GM21447 (cell line): ENCODE data around the gene GRPR.
A peak's percentile ranks its signal among the peaks of the same experiment; 100 is the strongest.
"Not testable (repeated sequence)": the region's sequence is repeated elsewhere in the genome, so short reads cannot be mapped to it uniquely, and the experiment has no call there.

Experiments used
- ATAC-seq: cut with Tn5 transposase; IDR thresholded peaks from one replicate; pipeline ENCODE4 v1.9.1; 2021; ENCODE audit not compliant: unreplicated experiment

GRPR gene

GRCh38 chrX:16136080-16136479 is 12.7 kb downstream of the GRPR start:
- no peak for ATAC-seq

- ATAC-seq, result peak; percentile 90
These were observed 14.2 kb downstream of the GRPR start for GRCh38 chrX:16137416-16138107.

DNA sequence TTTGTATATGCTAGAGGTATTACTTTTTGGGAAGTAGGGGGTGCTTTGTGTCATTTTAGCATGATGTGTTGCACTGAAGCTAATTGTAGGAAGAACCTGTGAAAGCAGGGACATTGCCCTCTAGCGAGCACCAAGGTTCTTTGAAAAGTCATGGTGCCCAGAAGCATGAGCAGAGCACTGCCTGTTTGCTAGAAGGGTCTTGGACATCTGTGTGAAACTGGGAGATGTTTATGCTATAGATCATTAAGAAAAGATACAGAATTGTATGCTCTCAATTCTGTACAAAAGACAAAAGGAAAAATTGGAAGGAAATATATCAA is 14.7 kb downstream of the GRPR start:
- ATAC-seq, result no peak

- ATAC-seq, result no peak
These were observed 17.1 kb downstream of the GRPR start for GRCh38 chrX:16140448-16140847.

DNA sequence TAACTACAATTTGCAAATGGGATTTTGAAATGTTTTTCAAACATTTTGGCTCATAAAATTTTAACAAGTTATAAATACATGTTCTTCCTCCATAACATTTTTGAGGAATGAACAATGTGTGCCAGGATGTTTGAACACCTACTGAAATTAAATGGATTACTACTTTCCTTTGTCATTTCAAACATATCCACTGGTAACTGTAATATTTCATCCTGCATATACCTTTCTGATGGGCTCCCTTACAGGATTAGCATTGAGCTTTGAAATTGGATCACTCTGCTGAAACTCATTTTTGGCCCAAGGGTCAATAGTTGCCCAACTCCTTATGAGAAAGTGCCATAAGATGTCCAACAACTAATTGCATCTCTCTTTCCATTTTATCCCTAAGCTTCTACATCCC is 17.6 kb downstream of the GRPR start:
- ATAC-seq, result no peak

DNA sequence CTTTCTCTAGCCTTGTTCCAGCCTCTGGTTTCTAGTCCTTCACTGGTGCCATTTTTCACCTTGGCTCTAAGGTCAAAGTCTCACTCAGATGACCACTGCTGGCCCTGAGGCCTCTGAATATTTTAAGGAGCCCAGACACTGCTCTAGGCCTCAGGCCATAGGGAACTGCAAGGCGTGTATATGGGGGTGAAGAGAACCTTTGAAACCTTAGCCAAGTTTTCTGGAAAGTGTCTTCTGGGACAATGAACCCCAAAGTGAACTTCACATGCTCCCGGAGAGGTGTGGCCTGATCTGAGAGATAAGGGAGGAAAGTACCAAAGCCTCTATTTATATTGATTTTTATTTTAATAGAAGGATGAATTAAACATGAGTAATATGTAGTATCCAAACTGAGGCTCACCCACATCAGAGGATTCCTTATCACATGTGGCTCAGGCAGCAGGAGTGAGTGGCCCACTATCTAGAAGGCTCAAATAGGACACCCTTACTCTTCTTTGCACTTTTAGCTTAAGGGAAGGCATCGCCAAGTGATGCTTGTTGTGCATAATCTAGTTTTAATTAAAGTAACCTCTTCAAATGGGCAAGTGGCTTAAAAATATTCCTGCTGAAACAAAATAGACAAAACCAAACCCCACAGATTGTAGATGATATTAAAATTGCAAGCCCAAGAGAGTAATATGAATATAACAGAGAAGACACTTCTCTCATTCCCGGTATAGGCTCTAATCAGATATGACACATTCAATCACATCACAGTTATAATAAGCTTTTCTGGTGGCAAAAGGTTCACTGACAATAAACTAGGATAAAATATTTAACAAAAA is 18.3 kb downstream of the GRPR start:
- no peak for ATAC-seq

DNA sequence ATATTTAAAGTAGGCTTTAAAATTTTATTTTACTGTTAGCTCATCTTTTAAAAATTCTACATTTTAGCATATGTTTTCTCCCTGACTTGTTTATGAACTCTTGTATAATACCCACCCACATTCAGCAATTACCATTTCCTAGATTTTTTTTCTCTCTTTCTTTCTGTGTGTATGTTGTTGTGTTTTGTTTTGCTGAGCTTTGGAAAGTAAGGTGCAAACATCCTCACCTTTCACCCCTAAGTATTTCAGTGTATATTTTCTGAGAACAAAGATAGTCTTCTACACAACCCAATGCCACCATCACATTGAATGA is 18.8 kb downstream of the GRPR start:
- no peak for ATAC-seq

DNA sequence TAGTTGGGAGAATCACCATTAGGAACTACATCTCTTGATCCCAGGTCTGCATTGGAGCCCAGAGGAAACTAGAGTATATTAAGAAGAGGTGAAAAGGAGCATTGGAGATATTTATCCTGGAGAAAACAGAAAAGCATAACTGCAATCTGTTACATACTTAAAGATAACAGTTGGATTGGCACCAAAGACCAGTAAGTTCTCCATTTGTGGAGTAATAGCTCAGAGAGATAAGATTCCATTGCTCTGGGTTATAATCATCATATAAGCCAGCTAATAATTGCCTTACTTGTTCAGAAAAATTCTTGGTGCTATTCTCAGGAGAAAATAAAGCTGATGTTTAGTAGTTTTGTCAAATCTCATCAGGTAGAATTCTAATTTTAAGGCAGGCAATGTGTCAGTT is 20.6 kb downstream of the GRPR start:
- ATAC-seq, result no peak

GRCh38 chrX:16144420-16144819 is 21.1 kb downstream of the GRPR start:
- no peak for ATAC-seq

DNA sequence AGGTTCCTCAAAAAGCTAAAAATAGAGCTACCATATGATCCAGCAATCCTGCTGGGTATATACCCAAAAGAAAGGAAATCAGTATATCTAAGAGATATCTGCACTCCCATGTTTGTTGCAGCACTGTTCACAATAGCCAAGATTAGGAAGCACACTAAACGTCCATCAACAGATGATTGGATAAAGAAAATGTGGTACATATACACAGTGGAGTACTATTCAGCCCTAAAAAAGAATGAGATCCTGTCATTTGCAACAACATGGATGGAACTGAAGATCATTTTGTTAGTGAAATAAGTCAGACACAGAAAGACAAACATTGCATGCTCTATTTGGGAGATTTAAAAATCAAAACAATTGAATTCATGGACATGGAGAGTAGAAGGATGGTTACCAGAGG is 21.7 kb downstream of the GRPR start:
- ATAC-seq, result not testable (repeated sequence)

DNA sequence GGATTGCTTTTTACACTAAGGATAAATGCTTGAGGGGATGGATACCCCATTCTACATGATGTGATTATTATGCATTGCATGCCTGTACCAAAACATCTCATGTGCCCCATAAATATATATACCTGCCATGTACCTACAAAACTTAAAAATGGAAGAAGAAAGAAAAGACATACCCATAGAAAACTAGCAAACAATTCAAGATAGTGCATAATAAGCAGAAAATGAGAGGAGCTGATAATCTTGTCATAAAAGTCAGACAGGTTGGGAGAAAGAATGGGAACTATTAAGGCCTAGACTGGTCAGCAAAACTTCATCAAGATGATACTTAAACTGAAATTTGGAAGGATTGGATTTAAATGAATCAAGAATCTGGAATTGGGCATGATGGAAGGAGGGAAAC is 22.3 kb downstream of the GRPR start:
- no peak for ATAC-seq

DNA sequence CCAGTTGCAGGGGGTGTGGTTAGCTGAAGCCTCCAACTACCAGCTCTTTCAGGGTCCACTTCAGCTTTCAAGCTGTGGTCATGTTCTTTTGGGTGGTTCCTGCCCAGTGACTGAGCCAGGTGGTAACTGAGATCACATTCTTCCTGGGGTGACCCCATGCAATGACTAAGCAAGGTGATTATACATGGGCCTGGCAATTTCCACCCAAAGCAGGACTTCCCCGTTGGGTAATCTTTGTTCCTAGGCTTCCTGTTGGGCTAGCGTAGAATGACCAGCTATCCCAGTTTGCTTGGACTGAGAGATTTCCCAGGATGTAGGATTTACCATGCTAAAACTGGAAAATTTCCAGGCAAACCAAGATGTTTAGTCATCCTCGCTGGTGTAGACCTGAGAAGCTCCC is 25.5 kb downstream of the GRPR start:
- ATAC-seq, result no peak

GRCh38 chrX:16155581-16156096 is 32.3 kb downstream of the GRPR start:
- ATAC-seq, result no peak

DNA sequence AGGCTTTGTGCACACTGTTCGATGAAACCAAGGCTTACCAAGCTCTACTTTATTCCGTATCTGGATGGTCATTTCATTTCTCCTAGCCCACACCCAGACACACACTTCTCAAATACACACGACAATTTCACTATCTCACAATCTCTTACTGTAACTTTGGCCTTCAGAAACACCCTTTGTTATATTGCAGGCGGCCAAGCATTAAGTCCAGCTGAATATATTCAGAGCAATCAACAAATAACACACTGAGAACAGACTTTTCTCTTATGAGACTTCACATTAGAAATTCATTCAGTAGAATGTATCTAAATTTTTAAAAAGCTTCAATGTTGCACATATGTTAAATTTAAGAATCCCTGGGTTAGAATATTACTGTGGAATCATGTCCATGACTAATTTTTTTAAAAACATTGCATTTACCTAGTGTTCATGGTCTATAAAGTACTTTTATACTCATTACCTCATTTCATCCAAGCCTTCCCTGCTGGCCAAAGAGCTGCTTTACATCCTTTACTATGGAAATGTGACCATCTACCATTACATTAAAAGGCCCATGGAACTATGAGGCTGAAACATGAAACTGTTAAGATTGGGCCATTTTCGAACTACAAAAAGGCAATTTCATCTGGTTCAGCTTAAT is 33.4 kb downstream of the GRPR start:
- ATAC-seq, result no peak

DNA sequence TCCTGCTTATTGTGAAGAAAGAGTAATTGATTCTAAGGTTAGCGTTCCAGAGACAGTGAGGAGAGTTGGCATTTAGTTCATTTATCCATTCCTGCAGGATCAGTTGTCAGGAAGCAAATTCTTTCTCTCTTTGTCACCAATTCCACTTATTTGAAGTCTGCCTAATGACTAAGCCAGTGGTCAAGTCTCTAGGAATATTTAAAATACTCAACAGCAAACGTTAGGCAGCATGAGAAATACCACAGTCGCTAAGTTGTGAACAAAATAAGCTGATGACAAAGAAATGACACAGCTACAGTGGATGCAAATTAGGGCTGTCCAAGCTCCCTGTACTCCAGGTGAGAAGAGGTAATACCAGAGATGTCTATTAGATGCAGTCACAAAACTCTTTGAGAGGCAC is 37.4 kb downstream of the GRPR start:
- ATAC-seq, result no peak

DNA sequence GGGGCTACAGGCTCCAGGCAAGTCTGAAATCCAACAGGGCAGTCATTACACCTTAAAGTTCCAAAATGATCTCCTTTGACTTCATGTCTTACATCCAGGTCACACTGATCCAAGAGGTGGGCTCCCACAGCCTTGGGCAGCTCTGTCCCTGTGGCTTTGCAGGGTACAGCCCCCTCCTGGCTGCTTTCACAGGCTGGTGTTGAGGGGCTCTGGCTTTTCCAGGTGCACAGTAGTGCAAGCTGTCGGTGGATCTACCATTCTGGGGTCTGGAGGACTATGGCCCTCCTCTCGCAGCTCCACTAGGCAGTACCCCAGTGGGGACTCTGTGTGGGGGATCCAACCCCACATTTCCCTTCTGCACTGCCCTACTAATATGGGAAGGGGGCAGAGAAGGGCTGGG is 37.8 kb downstream of the GRPR start:
- ATAC-seq, result not testable (repeated sequence)

DNA sequence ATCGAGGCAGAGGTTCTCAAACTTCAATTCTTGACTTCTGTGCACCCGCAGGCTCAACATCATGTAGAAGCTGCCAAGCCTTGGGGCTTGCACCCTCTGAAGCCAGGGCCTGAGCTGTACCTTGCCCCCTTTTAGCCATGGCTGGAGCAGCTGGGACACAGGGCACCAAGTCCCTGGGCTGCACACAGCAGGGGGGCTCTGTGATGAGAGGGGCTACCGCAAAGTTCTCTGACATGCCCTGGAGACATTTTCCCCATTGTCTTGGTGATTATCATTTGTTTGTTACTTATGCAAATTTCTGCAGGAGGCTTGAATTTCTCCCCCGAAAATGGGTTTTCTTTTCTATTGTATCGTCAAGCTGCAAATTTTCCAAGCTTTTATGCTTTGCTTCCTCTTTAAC is 39.0 kb downstream of the GRPR start:
- no peak for ATAC-seq

GRCh38 chrX:16164748-16165147 is 41.4 kb downstream of the GRPR start:
- no peak for ATAC-seq

GRCh38 chrX:16167181-16167580 is 43.8 kb downstream of the GRPR start, which contains the start of gene MAGEB17:
Gene MAGEB17 (plus strand): TSS chrX:16167481. CDS start chrX:16170383, 2,902 bp downstream.
- no peak for ATAC-seq

DNA sequence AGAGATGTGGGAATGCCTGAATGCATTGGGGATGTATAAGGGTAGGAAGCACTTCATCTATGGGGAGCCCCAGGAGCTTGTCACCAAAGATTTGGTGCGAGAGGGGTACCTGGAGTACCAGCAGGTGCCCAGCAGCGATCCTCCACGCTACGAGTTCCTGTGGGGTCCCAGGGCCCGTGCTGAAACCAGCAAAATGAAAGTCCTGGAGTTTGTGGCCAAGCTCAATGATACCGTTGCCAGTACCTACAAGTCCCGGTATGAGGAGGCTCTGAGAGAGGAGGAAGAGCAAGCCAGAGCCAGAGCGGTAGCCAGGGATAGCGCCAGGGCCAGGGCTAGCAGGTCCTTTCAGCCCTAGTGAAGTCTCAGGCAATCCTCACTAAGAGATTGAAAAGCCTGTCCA is 47.7 kb downstream of the GRPR start:
- no peak for ATAC-seq

DNA sequence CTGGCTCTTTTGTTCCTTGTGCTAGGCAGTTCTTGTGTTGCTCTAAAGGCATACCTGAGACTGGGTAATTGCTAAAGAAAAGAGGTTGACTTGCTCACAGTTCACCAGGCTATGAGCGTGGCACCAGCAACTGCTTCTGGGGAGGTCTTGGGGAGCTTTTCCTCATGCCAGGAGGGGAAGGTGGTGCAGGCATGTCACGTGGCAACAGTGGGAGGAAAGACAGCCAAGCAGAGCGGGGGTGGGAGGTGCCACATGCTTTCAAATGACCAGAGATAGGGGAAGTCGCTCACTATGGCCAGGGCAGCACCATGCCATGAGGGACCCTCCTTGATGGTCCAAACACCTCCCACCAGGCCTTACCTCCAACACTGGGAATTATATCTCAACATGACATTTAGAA is 48.6 kb downstream of the GRPR start:
- ATAC-seq, result no peak

- ATAC-seq, result no peak
These were observed 49.0 kb downstream of the GRPR start for GRCh38 chrX:16172391-16172790.
